Liver (tissue), 9 donors: ENCODE measurements around the gene CADPS. TPM values are rescaled to one million over a fixed set of nuclear protein-coding genes. Genes with fewer than 3 reads are reported as not detected.

Experiments used
- DNase-seq: peaks from one replicate; pipeline ENCODE4 v3.0.0-alpha.2; 2017; ENCODE audit warnings: low spot score
- H3K27ac ChIP-seq, 2 donors: one replicate each; pipeline ENCODE4 v1.7.0; 2013; ENCODE audit warnings: inconsistent platforms in 2 of 2, low read length in 2 of 2, control low read depth in 1 of 2, low read depth in 1 of 2, mild to moderate bottlenecking in 1 of 2
- H3K27me3 ChIP-seq, 4 donors: one replicate each; pipeline versions ENCODE4 v1.6.1 to v1.7.0; 2013; ENCODE audit warnings: low read length in 3 of 4, inconsistent platforms in 1 of 4, mild to moderate bottlenecking in 1 of 4, moderate library complexity in 1 of 4; ENCODE audit not compliant: control insufficient read depth in 4 of 4, insufficient read depth in 4 of 4
- H3K36me3 ChIP-seq, 4 donors: one replicate each; pipeline versions ENCODE4 v1.6.1 to v1.7.0; 2013; ENCODE audit warnings: low read length in 3 of 4, mild to moderate bottlenecking in 3 of 4, low read depth in 1 of 4, moderate library complexity in 1 of 4; ENCODE audit not compliant: control insufficient read depth in 4 of 4, insufficient read depth in 3 of 4
- H3K4me1 ChIP-seq, 4 donors: one replicate each; pipeline versions ENCODE4 v1.6.1 to v1.7.0; 2013; ENCODE audit warnings: low read length in 3 of 4, mild to moderate bottlenecking in 3 of 4, moderate library complexity in 1 of 4; ENCODE audit not compliant: control insufficient read depth in 4 of 4, insufficient read depth in 4 of 4
- H3K4me3 ChIP-seq, 3 donors: one replicate each; pipeline versions ENCODE4 v1.6.1 to v1.7.0; 2013; ENCODE audit warnings: low read length in 3 of 3, control low read depth in 1 of 3, low read depth in 1 of 3, mild to moderate bottlenecking in 1 of 3
- H3K9ac ChIP-seq, 2 donors: one replicate each; pipeline ENCODE4 v1.7.0; 2013; ENCODE audit warnings: low read length in 2 of 2, mild to moderate bottlenecking in 2 of 2, moderate library complexity in 2 of 2, control low read depth in 1 of 2, low read depth in 1 of 2
- H3K9me3 ChIP-seq, 4 donors: one replicate each; pipeline versions ENCODE4 v1.6.1 to v1.7.0; 2013; ENCODE audit warnings: low read length in 3 of 4; ENCODE audit not compliant: control insufficient read depth in 4 of 4
- ATF3 ChIP-seq: IDR thresholded peaks from 2 replicates; pipeline ENCODE4 v1.6.1; 2016; ENCODE audit warnings: antibody characterized with exemption
- CTCF ChIP-seq: fragments of 150-350 bp; IDR thresholded peaks from 2 replicates; pipeline ENCODE4 v1.5.1; 2017; ENCODE audit warnings: improper control_type of control experiment, low read depth, low read length; ENCODE audit not compliant: missing input control
- EGR1 ChIP-seq, 2 donors: IDR thresholded peaks; 2 replicates each; pipeline ENCODE4 v1.6.1; 2016 to 2018; ENCODE audit warnings: antibody characterized with exemption in 2 of 2, low read depth in 2 of 2
- FOXA1 ChIP-seq: IDR thresholded peaks from 2 replicates; pipeline ENCODE4 v1.6.1; 2016; ENCODE audit warnings: antibody characterized with exemption
- FOXA2 ChIP-seq: IDR thresholded peaks from 2 replicates; pipeline ENCODE4 v1.6.1; 2016; ENCODE audit warnings: antibody characterized with exemption
- GABPA ChIP-seq, 2 donors: IDR thresholded peaks in 1 of 2; conservative IDR thresholded peaks in 1 of 2; 2 replicates each; pipeline ENCODE4 v1.6.1; 2016; ENCODE audit warnings: antibody characterized with exemption in 2 of 2, mild to moderate bottlenecking in 1 of 2, moderate library complexity in 1 of 2
- HNF4A ChIP-seq, 2 donors: conservative IDR thresholded peaks; 2 replicates each; pipeline ENCODE4 v1.6.1; 2016; ENCODE audit warnings: antibody characterized with exemption in 2 of 2, mild to moderate bottlenecking in 2 of 2
- HNF4G ChIP-seq: IDR thresholded peaks from 2 replicates; pipeline ENCODE4 v1.6.1; 2016; ENCODE audit warnings: antibody characterized with exemption
- JUND ChIP-seq, 2 donors: IDR thresholded peaks; 2 replicates each; pipeline ENCODE4 v1.6.1; 2016; ENCODE audit warnings: antibody characterized with exemption in 2 of 2
- NR2F2 ChIP-seq: IDR thresholded peaks from 2 replicates; pipeline ENCODE4 v1.6.1; 2016; ENCODE audit warnings: antibody characterized with exemption
- RAD21 ChIP-seq, 2 donors: IDR thresholded peaks; 2 replicates each; pipeline ENCODE4 v1.6.1; 2016; ENCODE audit warnings: antibody characterized with exemption in 2 of 2, mild to moderate bottlenecking in 2 of 2
- REST ChIP-seq: IDR thresholded peaks from 2 replicates; pipeline ENCODE4 v1.6.1; 2016; ENCODE audit warnings: antibody characterized with exemption, mild to moderate bottlenecking
- RXRA ChIP-seq, 2 donors: IDR thresholded peaks; 2 replicates each; pipeline ENCODE4 v1.6.1; 2017 to 2018; ENCODE audit warnings: antibody characterized with exemption in 2 of 2, mild to moderate bottlenecking in 1 of 2
- SP1 ChIP-seq: IDR thresholded peaks from 2 replicates; pipeline ENCODE4 v1.6.1; 2018; ENCODE audit warnings: antibody characterized with exemption, mild to moderate bottlenecking
- TAF1 ChIP-seq: conservative IDR thresholded peaks from 2 replicates; pipeline ENCODE4 v1.6.1; 2016; ENCODE audit warnings: antibody characterized with exemption, mild to moderate bottlenecking
- YY1 ChIP-seq: IDR thresholded peaks from 2 replicates; pipeline ENCODE4 v1.6.1; 2016; ENCODE audit warnings: antibody characterized with exemption, mild to moderate bottlenecking
- ZBTB33 ChIP-seq: IDR thresholded peaks from 2 replicates; pipeline ENCODE4 v1.6.1; 2016; ENCODE audit warnings: antibody characterized with exemption
- WGBS: extraction: QIAGEN DNeasy Blood & Tissue Kit; methylation state at CpG from one replicate; pipeline ENCODE4 v1.1.7; 2013; 5-methylcytosine and 5-hydroxymethylcytosine counted together
- polyA plus RNA-seq, 2 donors: library from polyadenylated mRNA; stranded (reverse) in 1 of 2; unstranded in 1 of 2; fragments of 200-250 nt in 1 of 2; fragments of >200 nt in 1 of 2; fragmentation: Nextera tagmentation in 1 of 2; extraction: Ambion mirVana in 1 of 2; gene quantifications; one replicate each; pipeline versions ENCODE4 v1.2.1 to v1.2.3, GENCODE V29; 2013 to 2015
- total RNA-seq, 2 donors: library from RNA; depleted of rRNA; stranded (reverse); fragments of >200 nt; gene quantifications; one replicate each; pipeline ENCODE4 v1.2.3, GENCODE V29; 2014
- TF ChIP-seq, protein P1 (sequence below): IDR thresholded peaks from 2 replicates; pipeline ENCODE4 v1.6.1; 2016; ENCODE audit warnings: antibody characterized with exemption
- donor health status: healthy.
- donor health status: healthy.
- donor health status: healthy.
- donor health status: healthy.
- donor health status: healthy.

CADPS gene
- total and polyA plus RNA-seq, 4 donors: 0.05 to 0.37 (median 0.17) TPM; not detected in 1

DNA sequence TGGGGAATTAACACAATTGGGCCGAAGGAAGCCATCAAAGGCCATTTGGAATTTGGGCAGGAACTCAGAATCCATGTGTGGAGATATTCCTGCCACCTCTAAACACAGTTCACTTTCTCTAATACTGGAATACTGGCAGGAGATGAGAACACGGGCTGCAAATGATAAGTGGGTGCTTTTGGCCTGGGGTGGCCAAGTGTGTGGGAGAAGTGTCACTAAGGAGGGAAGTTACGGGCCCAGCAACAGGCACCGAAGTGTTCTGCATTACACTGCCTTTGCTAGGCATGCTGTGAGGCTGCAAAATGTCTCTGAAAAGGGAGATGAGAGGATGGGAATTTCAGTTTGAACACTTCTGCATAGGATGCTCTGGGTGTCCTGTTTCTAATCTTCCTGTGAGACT lies 412.4 kb downstream of the CADPS start:
- no peaks in the 10 kb centered on the region for H3K9me3 ChIP-seq
- no peak overlapping the region for H3K4me3 ChIP-seq
- H3K27ac ChIP-seq: no peak overlapping the region
- no peak overlapping the region for H3K9ac ChIP-seq
- H3K4me1 ChIP-seq: no peaks in the 10 kb centered on the region
- peaks cover 0 to 1% (median 0%) of the 10 kb centered on the region in 4 donors for H3K36me3 ChIP-seq
- no peak for DNase-seq
- TF ChIP-seq RAD21 (IDR thresholded peaks at IDR 0.05) (no peak), ZBTB33 (no peak), FOXA1 (no peak), CTCF (no peak)
- 80% methylated on average over 4 of the region's 4 CpGs for WGBS
- peaks cover 0 to 3% (median 0%) of the 10 kb centered on the region in 4 donors for H3K27me3 ChIP-seq

- Histone ChIP-seq H3K9ac (no peak overlapping the region), H3K4me1 (no peaks in the 10 kb centered on the region), H3K9me3 (no peaks in the 10 kb centered on the region), H3K27ac (no peak overlapping the region), H3K27me3 (peaks cover 0 to 3% (median 0%) of the 10 kb centered on the region in 4 donors), H3K4me3 (no peak overlapping the region), H3K36me3 (peaks cover 0 to 1% (median 0%) of the 10 kb centered on the region in 4 donors)
- no peak for DNase-seq
- WGBS: 80% methylated on average over 19 of the region's 19 CpGs
- TF ChIP-seq, protein P1, sequence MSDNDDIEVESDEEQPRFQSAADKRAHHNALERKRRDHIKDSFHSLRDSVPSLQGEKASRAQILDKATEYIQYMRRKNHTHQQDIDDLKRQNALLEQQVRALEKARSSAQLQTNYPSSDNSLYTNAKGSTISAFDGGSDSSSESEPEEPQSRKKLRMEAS: no peak
- TF ChIP-seq FOXA2: no peak
- TF ChIP-seq SP1: no peak
- TF ChIP-seq FOXA1: no peak
- TF ChIP-seq TAF1: no peak
- TF ChIP-seq HNF4A (conservative IDR thresholded peaks at IDR 0.05): no peak
- TF ChIP-seq ATF3: no peak
- TF ChIP-seq YY1: no peak
- TF ChIP-seq NR2F2: no peak
- no peak for TF ChIP-seq GABPA (IDR thresholded peaks at IDR 0.05 in 1 of 2, conservative IDR thresholded peaks at IDR 0.05 in 1 of 2)
- no peak for TF ChIP-seq JUND (IDR thresholded peaks at IDR 0.05)
- no peak for TF ChIP-seq ZBTB33
- no peak for TF ChIP-seq CTCF
- no peak for TF ChIP-seq RAD21 (IDR thresholded peaks at IDR 0.05)
- TF ChIP-seq HNF4G: no peak
- no peak for TF ChIP-seq RXRA (IDR thresholded peaks at IDR 0.05)
- no peak for TF ChIP-seq REST
- no peak for TF ChIP-seq EGR1 (IDR thresholded peaks at IDR 0.05; ENCODE audit: low read depth in 2 of 2)
Observed at GRCh38 chr3:62462104-62462762, 413.0 kb downstream of the CADPS start.
